T1000 (cell line): ENCODE measurements around the gene ELN.
A peak's percentile ranks its signal among the peaks of the same experiment; 100 is the strongest.
"Not testable (repeated sequence)": the region's sequence is repeated elsewhere in the genome, so short reads cannot be mapped to it uniquely, and the experiment has no call there.

Experiments used
- DNase-seq: peaks from one replicate; lab custom pipeline; 2025; ENCODE audit warnings: mixed read lengths; lab: John Stamatoyannopoulos, UW

Gene ELN

DNA sequence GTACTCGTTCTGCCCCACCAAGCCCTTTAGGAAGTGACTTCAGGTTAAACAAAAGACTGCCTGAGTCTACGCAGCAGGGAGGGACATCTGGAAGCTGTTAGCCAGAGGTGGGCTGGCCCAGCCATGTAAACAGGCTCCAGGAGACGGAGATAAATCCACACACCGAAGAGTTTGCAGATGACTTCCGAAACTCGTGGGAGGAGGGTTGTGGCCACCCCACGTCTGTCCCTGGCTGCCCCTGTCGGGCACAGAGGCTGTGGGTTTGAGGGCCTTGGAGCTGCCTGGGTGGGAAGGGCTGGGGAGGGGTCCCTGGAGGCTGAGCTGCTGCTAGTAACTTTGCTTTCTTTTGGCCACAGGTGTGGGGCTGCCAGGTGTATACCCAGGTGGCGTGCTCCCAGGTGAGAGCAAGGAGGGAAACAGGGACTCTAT, 15.6 kb downstream of the ELN start:
- DNase-seq = no peak

- no peak for DNase-seq
Measured at GRCh38 chr7:74044366-74045350, 16.7 kb downstream of the ELN start.

DNA sequence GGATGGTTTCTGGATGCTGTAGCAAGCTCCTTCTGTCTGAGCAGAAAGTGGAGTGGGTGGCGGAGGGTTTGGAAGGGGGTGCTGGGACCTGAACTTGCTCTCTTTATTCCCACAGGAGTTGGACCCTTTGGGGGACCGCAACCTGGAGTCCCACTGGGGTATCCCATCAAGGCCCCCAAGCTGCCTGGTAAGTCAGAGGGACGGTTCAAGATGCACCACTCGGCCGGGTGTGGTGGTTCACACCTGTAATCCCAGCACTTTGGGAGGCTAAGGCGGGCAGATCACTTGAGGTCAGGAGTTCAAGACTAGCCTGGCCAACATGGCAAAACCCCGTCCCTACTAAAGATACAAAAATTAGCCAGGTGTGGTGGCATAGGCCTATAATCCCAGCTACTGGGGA, 18.6 kb downstream of the ELN start:
- not testable (repeated sequence) for DNase-seq

GRCh38 chr7:74047804-74048380, 19.9 kb downstream of the ELN start:
- DNase-seq = no peak

DNA sequence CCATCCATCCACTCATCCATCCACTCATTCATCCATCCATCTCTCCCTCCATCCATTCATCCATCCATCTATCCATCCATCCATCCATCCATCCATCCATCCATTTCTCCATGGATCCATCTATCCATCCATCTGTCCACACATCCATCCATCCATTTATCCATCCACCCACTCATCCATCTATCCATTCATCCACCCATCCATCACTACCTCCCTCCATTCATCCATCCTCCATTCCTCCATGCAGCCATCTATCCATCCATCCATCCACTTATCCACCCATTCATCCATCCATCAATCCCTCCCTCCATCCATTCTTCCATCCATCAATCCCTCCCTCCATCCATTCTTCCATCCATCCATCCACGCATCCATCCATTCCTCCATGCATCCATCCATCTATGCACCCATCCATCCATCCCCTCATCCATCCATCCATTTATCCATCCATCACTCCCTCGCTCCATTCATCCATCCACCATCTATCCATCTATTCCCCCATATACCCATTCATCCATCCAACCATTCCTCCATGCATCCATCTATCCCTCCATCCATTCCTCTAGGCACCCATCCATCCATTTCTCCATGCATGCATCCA, 21.1 kb downstream of the ELN start:
- no peak for DNase-seq

DNA sequence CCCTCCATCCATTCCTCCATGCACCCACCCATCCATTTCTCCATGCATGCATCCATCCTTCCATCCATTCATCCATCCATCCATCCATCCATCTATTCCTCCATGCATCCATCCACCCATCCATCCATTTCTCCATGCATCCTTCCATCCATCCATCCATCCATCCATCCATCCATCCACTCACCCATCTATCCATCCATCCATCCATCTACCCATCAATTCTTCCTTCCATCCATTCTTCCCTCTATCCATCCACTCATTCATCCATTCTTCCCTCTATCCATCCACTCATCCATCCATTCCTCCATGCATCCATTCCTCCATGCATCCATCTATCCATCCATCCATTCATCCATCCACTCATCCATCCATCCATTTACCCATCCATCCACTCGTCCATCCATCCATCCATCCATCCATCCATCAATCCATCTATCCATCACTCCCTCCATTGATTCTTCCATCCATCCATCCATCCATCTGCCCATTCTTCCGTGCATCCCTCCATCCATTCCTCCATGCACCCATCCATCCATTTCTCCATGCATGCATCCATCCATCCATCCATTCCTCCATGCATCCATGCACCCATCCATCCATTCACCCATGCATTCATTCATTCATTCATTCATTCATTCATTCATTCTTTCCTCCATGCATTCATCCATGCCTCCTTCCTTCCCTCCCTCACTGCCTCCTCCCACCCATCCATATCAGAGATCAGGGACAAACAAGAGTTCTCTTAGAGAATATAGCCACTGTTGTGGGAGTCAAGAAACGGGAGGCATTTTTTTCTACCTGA, 22.2 kb downstream of the ELN start:
- DNase-seq = no peak

GRCh38 chr7:74051193-74051592, 23.2 kb downstream of the ELN start:
- no peak for DNase-seq

DNA sequence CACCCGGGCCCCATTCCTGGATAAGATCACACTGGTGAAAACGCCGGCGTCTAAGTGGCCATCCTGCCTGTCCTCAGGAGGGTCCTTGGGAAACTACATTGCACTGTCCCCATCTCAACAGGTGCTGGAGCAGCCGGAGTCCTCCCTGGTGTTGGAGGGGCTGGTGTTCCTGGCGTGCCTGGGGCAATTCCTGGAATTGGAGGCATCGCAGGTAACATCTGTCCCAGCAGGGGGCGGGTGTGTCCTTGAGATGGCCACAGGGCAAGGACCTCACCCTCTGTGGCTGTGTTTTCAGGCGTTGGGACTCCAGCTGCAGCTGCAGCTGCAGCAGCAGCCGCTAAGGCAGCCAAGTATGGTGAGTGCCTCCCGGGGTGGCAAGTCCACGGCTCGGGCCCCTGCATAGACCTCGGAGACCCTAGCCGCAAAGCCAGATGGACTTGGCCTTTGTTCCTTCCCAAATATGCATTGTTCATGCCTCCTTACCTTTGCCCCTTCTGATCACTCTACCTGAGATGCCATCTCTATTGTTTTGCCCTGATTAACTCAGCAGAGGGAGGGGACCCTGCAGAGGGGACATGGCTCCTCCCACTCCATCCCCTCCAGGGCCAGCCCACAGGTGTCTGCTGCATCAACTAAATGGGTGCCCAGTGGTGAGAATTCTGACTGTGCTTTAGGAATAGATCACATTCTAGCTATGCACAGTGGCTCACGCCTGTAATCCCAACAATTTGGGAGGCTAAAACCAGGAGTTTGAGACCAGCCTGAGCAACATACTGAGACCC, 23.8 kb downstream of the ELN start:
- no peak for DNase-seq

DNA sequence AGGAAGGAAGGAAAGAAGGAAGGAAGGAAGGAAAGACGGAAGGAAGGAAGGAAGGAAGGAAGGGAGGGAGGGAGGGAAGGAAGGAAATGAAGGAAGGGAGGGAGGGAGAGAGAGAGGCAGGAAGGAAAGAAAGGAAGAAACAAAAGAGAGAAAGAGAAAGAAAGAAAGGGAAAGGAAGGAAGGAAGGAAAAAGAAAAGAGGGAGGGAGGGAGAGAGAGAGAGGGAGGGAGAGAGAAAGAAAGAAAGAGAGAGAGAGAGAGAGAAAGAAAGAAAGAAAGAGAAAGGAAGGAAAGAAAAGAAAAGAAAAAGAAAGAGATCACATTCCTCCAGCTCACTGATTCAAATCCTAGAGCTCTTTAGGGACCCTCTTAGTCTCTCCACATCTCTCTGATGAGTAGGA, 24.7 kb downstream of the ELN start:
- no peak for DNase-seq

- DNase-seq = no peak
Measured at GRCh38 chr7:74053589-74054186, 25.7 kb downstream of the ELN start.

GRCh38 chr7:74056096-74056915, 28.3 kb downstream of the ELN start:
- DNase-seq = no peak

DNA sequence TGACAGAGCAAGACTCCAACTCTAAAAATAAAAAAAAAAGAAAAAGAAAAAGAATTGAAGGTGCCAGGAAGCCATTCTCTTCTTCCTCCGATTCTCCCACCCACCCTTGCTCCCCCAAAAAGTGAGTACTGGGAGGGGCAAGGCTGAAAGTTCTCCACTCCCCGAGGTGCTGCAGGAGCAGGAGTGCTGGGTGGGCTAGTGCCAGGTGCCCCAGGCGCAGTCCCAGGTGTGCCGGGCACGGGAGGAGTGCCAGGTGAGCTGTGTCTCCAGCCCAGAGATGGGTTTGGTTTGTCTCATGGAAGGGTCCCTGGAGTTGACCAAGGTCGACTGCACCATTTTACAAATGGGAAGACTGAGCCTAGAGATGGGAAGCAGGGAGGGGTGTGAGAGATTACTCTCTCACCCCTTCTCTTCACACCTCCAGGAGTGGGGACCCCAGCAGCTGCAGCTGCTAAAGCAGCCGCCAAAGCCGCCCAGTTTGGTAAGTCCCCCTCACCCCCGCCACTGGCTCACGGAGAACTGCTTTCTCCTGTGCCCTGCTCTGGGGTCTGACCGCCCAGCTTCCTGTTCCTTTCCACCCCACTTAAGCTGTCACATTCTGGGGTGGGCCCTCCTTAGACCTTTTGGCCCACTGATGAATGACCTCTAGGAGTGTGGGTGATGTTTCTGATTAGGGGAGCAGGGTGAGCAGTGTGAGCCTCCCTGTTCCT, 29.4 kb downstream of the ELN start:
- DNase-seq = no peak

DNA sequence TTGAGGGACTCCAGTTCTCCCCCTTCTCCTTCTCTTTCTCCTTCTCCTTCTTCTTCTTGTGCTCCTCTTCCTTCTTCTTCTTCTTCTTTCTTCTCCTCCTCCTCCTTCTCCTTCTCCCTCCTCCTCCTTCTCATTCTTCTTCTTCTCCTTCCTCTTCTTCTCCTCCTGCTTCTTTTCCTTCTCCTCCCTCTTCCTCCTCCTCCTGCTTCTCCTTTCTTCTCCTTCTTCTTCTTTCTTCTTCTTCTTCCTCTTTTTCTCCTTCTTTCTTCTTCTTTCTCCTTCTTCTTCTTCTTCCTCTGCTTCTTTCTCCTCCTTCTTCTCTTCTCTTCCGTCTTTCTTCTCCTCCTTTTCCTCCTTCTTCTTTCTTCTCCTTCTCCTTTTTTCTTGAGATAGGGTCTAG, 30.0 kb downstream of the ELN start:
- DNase-seq = no peak

DNA sequence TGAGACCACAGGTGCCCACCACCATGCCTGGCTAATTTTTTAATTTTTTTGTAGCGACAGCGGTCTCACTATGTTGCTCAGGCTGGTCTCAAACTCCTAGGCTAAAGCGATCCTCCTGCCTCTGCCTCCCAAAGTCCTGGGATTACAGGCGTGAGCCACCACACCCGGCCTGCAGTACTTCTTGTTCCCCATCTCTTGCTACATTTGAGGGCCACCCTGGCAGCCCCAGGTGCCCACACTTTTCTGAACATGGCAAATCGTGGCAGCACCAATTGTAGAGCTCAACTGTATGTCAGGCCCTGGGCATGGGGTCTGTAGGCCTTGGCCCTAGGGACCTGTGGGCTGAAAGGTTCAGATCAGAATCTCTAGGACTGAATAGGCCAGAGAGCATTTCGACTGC, 30.5 kb downstream of the ELN start:
- DNase-seq = no peak

- no peak for DNase-seq
Measured at GRCh38 chr7:74059037-74059436, 31.1 kb downstream of the ELN start.

DNA sequence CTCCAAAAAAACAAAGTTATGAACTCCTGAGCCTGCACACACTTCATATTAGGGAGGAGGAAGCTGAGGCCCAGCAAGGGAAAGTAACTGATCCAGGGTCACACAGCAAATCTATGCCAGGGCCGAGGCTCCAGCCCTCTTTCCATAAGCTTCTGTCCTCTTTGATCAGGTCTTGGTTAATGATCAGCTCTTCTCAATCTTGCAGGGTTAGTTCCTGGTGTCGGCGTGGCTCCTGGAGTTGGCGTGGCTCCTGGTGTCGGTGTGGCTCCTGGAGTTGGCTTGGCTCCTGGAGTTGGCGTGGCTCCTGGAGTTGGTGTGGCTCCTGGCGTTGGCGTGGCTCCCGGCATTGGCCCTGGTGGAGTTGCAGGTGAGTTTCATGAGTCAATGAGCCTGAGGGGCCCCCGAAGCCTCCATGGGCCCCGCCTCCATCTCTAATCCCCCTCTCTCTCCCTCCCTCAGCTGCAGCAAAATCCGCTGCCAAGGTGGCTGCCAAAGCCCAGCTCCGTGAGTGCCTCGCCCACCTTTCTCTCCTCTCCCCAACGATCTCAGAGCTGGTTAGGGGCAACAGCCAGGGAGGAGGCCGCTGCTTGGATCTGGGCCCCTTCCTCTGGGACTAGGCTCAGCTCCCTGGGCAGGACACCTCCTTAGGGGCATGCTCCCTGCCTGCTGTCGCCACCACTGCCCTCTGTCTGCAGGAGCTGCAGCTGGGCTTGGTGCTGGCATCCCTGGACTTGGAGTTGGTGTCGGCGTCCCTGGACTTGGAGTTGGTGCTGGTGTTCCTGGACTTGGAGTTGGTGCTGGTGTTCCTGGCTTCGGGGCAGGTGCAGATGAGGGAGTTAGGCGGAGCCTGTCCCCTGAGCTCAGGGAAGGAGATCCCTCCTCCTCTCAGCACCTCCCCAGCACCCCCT, 32.0 kb downstream of the ELN start:
- DNase-seq = no peak

- peak; percentile 35 for DNase-seq
Measured at GRCh38 chr7:74061840-74062539, 34.0 kb downstream of the ELN start.

DNA sequence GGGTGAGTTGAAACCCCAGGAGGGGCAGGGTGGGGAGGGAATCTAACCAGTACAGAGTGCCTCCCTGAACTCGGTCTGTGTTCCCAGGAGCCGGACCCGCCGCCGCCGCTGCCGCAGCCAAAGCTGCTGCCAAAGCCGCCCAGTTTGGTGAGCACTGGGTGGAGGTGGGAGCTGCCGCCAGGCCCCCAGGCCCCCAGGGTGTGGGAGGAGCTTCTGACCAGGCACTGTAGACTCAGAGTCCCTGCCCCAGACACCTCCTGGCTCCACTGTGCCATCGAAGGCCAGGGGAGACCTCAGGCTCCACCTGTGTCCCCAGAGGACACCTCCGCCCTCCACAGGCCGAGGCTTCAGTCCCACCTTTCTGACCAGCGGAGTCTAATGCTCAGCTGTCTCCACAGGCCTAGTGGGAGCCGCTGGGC, 35.3 kb downstream of the ELN start:
- no peak for DNase-seq
